Right ventricle myocardium inferior (tissue), 1 donor: ENCODE results near the gene GRID1. TPM values are rescaled to one million over a fixed set of nuclear protein-coding genes. Genes with fewer than 3 reads are reported as not detected.
"Not testable (repeated sequence)": the region's sequence is repeated elsewhere in the genome, so short reads cannot be mapped to it uniquely, and the experiment has no call there.

ENCODE experiments used
- ATAC-seq: fragments of 200-7000 bp; cut with Tn5 transposase; one replicate; pipeline ENCODE4 v1.9.1; 2020; ENCODE audit warnings: mild to moderate bottlenecking, moderate library complexity
- DNase-seq: peaks from one replicate; pipeline ENCODE4 v3.0.0; 2021; ENCODE audit errors: missing footprints
- intact Hi-C: fragments of 100-400 bp; cut with DNase I; formaldehyde crosslinking; loops from one replicate; pipeline ENCODE4 v1.11.0; 2022
- total RNA-seq: library from RNA; stranded (reverse); fragmentation: NEBNext Ultra II Directional; extraction: Animal tissue kit (Norgen Biotek cat#: 25700); gene quantifications from one replicate; pipeline ENCODE4 v1.2.1, GENCODE V29; 2021
- donor health status: DM: no; HTN: yes; CAD: no; lungs with severe emphysema.

Gene GRID1
- total RNA-seq, 1 donor from 2014 or later, result 1.3 TPM

GRCh38 chr10:86393862-86394455 is 27.4 kb upstream of the GRID1 start:
- intact Hi-C loops, result no loop called here
- DNase-seq (no peak), ATAC-seq (no peak)

GRCh38 chr10:86393362-86393761 is 26.8 kb upstream of the GRID1 start:
- DNase-seq, result no peak
- intact Hi-C loops, result no loop called here
- no peak for ATAC-seq

GRCh38 chr10:86392723-86393094 is 26.1 kb upstream of the GRID1 start:
- intact Hi-C loops, result no loop called here
- no peak for DNase-seq

GRCh38 chr10:86391986-86392722 is 25.6 kb upstream of the GRID1 start:
- intact Hi-C loops, result no loop called here
- ATAC-seq, result peak; percentile 47
- DNase-seq, result no peak

More at GRCh38 chr10:86392723-86393094, 26.1 kb upstream of the GRID1 start:
- ATAC-seq, result no peak

- DNase-seq (no peak), ATAC-seq (no peak)
- intact Hi-C loops, result no loop called here
Observed at GRCh38 chr10:86391236-86391840, 24.7 kb upstream of the GRID1 start.

- intact Hi-C loops, result no loop called here
- DNase-seq (no peak), ATAC-seq (no peak)
Observed at GRCh38 chr10:86390337-86391120, 23.9 kb upstream of the GRID1 start.

GRCh38 chr10:86389441-86390193 is 23.0 kb upstream of the GRID1 start:
- peak; percentile 53 for ATAC-seq
- intact Hi-C loops, result no loop called here
- no peak for DNase-seq

GRCh38 chr10:86389109-86389440 is 22.5 kb upstream of the GRID1 start:
- intact Hi-C loops, ATAC-seq, DNase-seq: not testable (repeated sequence)

- DNase-seq, result no peak
- ATAC-seq, result no peak
- intact Hi-C loops, result no loop called here
Observed at GRCh38 chr10:86388119-86388704, 21.6 kb upstream of the GRID1 start.

GRCh38 chr10:86387178-86387794 is 20.7 kb upstream of the GRID1 start:
- intact Hi-C loops, result no loop called here
- ATAC-seq, result no peak
- no peak for DNase-seq

GRCh38 chr10:86385806-86386205 is 19.2 kb upstream of the GRID1 start:
- DNase-seq (no peak), ATAC-seq (no peak)
- intact Hi-C loops, result no loop called here

GRCh38 chr10:86377797-86378146 is 11.2 kb upstream of the GRID1 start:
- DNase-seq (no peak), ATAC-seq (no peak)
- intact Hi-C loops, result loop anchor here (5.0 to 10.0 kb wide), 2 partner anchors 830 to 1833 kb away; no protein-coding TSS in a partner anchor

GRCh38 chr10:86376852-86377796 is 10.5 kb upstream of the GRID1 start:
- intact Hi-C loops, result loop anchor here (5.0 to 10.0 kb wide), 2 partner anchors 830 to 1832 kb away; no protein-coding TSS in a partner anchor
- DNase-seq (peak; percentile 90), ATAC-seq (peak; percentile 85)

GRCh38 chr10:86376403-86376802 is 9.8 kb upstream of the GRID1 start:
- intact Hi-C loops, result loop anchor here (5.0 to 10.0 kb wide), 2 partner anchors 829 to 1832 kb away; no protein-coding TSS in a partner anchor
- DNase-seq (no peak), ATAC-seq (no peak)

GRCh38 chr10:86375204-86375603 is 8.6 kb upstream of the GRID1 start:
- intact Hi-C loops, result loop anchor here (5.0 to 10.0 kb wide), 2 partner anchors 828 to 1830 kb away; no protein-coding TSS in a partner anchor
- ATAC-seq (no peak), DNase-seq (no peak)

- DNase-seq (no peak), ATAC-seq (no peak)
- intact Hi-C loops, result loop anchor here (5.0 to 10.0 kb wide), 3 partner anchors 587 to 1830 kb away; no protein-coding TSS in a partner anchor
Observed at GRCh38 chr10:86374664-86375063, 8.1 kb upstream of the GRID1 start.

GRCh38 chr10:86373828-86374227 is 7.2 kb upstream of the GRID1 start:
- intact Hi-C loops, result loop anchor here (5.0 to 10.0 kb wide), 2 partner anchors 587 to 1829 kb away; no protein-coding TSS in a partner anchor
- ATAC-seq (no peak), DNase-seq (no peak)
